ELF-1 (cell line): ENCODE results near the gene PCDH15.

Experiments used
- DNase-seq: peaks from one replicate; pipeline ENCODE4 v3.0.0-alpha.2; 2016; ENCODE audit warnings: low read depth, low spot score

PCDH15 gene

GRCh38 chr10:54559498-54559897, 241.5 kb downstream of the PCDH15 start:
- DNase-seq: no peak

GRCh38 chr10:54554028-54554427, 247.0 kb downstream of the PCDH15 start:
- DNase-seq: no peak

GRCh38 chr10:54550016-54550415, 251.0 kb downstream of the PCDH15 start:
- no peak for DNase-seq

GRCh38 chr10:54531296-54531695, 269.7 kb downstream of the PCDH15 start:
- no peak for DNase-seq

GRCh38 chr10:54530299-54530698, 270.7 kb downstream of the PCDH15 start:
- no peak for DNase-seq

- DNase-seq: no peak
Observed at GRCh38 chr10:54525816-54526215, 275.2 kb downstream of the PCDH15 start.

GRCh38 chr10:54515244-54515643, 285.8 kb downstream of the PCDH15 start:
- DNase-seq: peak; percentile 1

- DNase-seq: no peak
Observed at GRCh38 chr10:54503863-54504262, 297.2 kb downstream of the PCDH15 start.

- DNase-seq: no peak
Observed at GRCh38 chr10:54501929-54502328, 299.1 kb downstream of the PCDH15 start.

GRCh38 chr10:54496852-54497251, 304.2 kb downstream of the PCDH15 start:
- no peak for DNase-seq

GRCh38 chr10:54487743-54488142, 313.3 kb downstream of the PCDH15 start:
- no peak for DNase-seq

- DNase-seq: no peak
Observed at GRCh38 chr10:54485971-54486370, 315.1 kb downstream of the PCDH15 start.

- DNase-seq: no peak
Observed at GRCh38 chr10:54484186-54484585, 316.8 kb downstream of the PCDH15 start.

GRCh38 chr10:54478601-54479000, 322.4 kb downstream of the PCDH15 start:
- DNase-seq: no peak

- no peak for DNase-seq
Observed at GRCh38 chr10:54477738-54478137, 323.3 kb downstream of the PCDH15 start.

GRCh38 chr10:54470324-54470631, 330.8 kb downstream of the PCDH15 start:
- DNase-seq: peak; percentile 3

- no peak for DNase-seq
Observed at GRCh38 chr10:54469587-54470323, 331.3 kb downstream of the PCDH15 start.

- no peak for DNase-seq
Observed at GRCh38 chr10:54454271-54454670, 346.8 kb downstream of the PCDH15 start.

- DNase-seq: no peak
Observed at GRCh38 chr10:54449056-54449455, 352.0 kb downstream of the PCDH15 start.

GRCh38 chr10:54444170-54444569, 356.9 kb downstream of the PCDH15 start:
- DNase-seq: no peak

- no peak for DNase-seq
Observed at GRCh38 chr10:54441275-54441674, 359.8 kb downstream of the PCDH15 start.

GRCh38 chr10:54434782-54435181, 366.2 kb downstream of the PCDH15 start:
- DNase-seq: no peak

GRCh38 chr10:54415483-54415882, 385.5 kb downstream of the PCDH15 start:
- no peak for DNase-seq

GRCh38 chr10:54402576-54402975, 398.5 kb downstream of the PCDH15 start:
- no peak for DNase-seq
